ENCODE measurements around the gene PSMD12.

PSMD12 gene

GRCh38 chr17:67386965-67387551, 20.7 kb upstream of the PSMD12 start:
- DNase-seq: peak; percentile 82

GRCh38 chr17:67385122-67385988, 19.0 kb upstream of the PSMD12 start:
- DNase-seq: no peak

- DNase-seq: no peak
These were observed 15.5 kb upstream of the PSMD12 start for GRCh38 chr17:67381929-67382257.

- no peak for DNase-seq
These were observed 12.9 kb upstream of the PSMD12 start for GRCh38 chr17:67379251-67379630.

GRCh38 chr17:67378454-67379250, 12.3 kb upstream of the PSMD12 start:
- peak; percentile 83 for DNase-seq

- peak; percentile 72 for DNase-seq
These were observed 11.4 kb upstream of the PSMD12 start for GRCh38 chr17:67377488-67378453.

- DNase-seq: peak; percentile 92
These were observed 10.5 kb upstream of the PSMD12 start, which contains the start of gene PITPNC1 for GRCh38 chr17:67376737-67377487. PITPNC1 (plus strand) TSS chr17:67377281.

- no peak for DNase-seq
These were observed 10.0 kb upstream of the PSMD12 start for GRCh38 chr17:67376415-67376736.

- DNase-seq: no peak
These were observed 9.3 kb upstream of the PSMD12 start for GRCh38 chr17:67375716-67376115.

- DNase-seq: no peak
These were observed 8.7 kb upstream of the PSMD12 start for GRCh38 chr17:67375054-67375427.

GRCh38 chr17:67374329-67375053, 8.1 kb upstream of the PSMD12 start:
- DNase-seq: peak; percentile 93

- no peak for DNase-seq
These were observed 6.4 kb upstream of the PSMD12 start for GRCh38 chr17:67372751-67373150.

GRCh38 chr17:67369676-67370075, 3.3 kb upstream of the PSMD12 start:
- DNase-seq: no peak

- DNase-seq: peak; percentile 44
These were observed 612 bp downstream of the PSMD12 start for GRCh38 chr17:67365738-67366192.

GRCh38 chr17:67364847-67365737, 1.3 kb downstream of the PSMD12 start:
- no peak for DNase-seq

- DNase-seq: peak; percentile 27
These were observed 4.2 kb downstream of the PSMD12 start for GRCh38 chr17:67362173-67362572.

GRCh38 chr17:67360880-67361279, 5.5 kb downstream of the PSMD12 start:
- no peak for DNase-seq

GRCh38 chr17:67359960-67360791, 6.2 kb downstream of the PSMD12 start:
- peak; percentile 60 for DNase-seq

GRCh38 chr17:67358612-67359011, 7.8 kb downstream of the PSMD12 start:
- no peak for DNase-seq
